ENCODE results near the gene GRK5.
A peak's percentile ranks its signal among the peaks of the same experiment; 100 is the strongest.

Gene GRK5

DNA sequence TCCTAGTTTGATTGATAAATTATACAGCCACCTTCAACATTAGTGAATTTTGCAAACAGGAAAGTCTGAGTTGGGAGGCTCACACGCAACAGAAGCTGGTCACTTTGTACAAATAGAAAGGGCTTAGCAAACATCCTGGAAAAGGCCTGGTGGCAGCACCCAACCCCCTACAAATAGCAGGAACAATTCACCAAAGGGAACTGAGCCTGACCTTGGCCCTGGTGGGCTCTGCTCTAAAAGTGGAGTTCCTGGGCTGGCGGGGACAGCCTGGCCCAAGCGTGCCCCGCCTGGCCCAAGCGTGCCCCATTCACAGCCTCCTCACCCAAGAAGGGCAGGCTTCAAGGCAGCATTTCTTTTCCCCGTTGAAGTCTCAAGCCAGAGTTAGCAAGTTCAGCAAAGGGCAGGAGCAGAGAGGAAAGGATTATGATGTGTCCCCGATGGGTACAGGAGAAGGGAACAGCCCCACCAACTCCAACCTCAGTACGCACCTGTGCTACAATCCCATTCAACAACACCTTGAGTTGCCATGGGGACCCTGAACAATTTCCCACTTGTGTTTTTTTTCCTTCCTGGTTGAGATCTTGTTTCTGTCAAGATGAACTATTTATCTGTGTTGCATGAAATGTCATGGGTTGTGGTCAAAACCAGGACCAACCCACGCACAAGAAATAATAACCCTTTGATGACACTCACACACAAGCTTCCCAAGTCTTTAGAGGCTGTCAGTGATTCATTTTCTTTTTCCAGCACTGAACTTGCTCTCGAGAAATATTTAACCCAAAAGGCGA, 291.7 kb downstream of the GRK5 start:
- DNase-seq (ENCODE audit: low read depth in 1 of 2, low spot score in 1 of 2): peak in 1 of 2 donors; percentile 43

DNA sequence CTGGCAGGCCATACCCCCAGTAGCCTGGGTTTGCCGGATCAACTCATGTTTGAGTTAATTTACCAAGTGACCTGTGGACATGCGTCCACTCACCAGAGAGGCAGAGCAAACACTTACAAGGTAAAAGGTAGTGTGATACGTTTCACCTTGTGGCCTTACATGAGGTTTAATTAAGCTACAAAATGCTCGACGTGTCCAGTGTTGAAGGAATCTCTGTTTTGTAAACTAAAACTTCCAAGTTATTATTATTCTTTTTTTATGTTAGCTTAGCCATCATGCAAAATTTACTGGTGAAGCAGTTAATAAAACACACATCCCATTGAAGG, 292.3 kb downstream of the GRK5 start:
- no peak for DNase-seq (ENCODE audit: low read depth in 1 of 2, low spot score in 1 of 2)

DNA sequence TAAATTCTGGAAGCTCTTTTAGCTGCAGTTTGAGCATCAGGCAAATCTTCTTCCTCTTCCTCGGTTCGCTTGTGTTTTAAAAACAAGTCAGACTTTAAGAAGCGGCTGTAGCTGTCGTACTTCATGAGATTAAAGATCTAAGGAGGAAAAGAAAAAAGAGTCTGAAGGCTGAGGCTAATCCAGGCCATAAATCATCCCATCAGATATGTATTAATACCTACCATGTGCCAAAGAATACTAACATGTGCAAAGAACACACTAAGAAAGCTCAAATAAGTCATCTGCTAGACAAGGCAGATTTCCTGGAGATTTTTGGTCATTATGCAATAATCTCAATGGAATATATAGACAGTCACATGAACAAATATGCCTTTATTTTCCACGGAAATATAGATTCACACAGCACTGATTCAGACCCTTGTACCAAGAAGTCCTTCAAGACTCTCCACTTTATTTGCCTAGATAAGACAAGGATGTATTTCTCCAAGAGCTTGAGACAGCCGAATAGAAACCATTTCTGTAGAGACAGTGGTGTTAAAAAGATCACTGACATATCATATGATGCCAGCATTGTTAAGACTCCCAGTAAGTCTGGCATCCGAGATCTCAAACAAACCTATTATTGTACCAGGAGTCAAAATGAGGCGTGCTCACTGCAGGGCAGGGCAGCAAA, 292.9 kb downstream of the GRK5 start:
- no peak for DNase-seq (ENCODE audit: low read depth in 1 of 2, low spot score in 1 of 2)

GRCh38 chr10:119500821-119501220, 293.4 kb downstream of the GRK5 start:
- DNase-seq (ENCODE audit: low read depth in 1 of 2, low spot score in 1 of 2): no peak

- no peak for DNase-seq (ENCODE audit: low read depth in 1 of 2, low spot score in 1 of 2)
These were observed 294.3 kb downstream of the GRK5 start for GRCh38 chr10:119501690-119502089.

DNA sequence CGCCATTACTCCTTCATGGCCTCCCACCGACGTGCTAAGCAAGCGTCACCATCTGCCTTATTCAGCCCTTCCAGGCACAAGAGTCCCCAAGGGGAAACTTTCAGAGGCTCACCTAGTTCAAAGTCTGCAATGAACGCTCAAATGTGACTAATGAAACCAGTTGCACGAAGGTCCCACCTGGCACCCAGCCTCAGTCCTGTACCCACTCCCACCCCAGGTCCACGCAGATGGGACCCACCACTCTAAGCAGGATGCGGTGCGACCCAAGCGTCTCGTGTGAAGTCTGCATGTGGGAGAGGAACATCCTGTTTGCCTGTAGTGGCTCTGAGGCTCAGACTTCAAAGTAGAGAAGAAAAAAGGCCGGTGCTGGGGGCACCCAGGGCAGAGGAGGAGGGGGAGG, 294.8 kb downstream of the GRK5 start:
- DNase-seq (ENCODE audit: low read depth in 1 of 2, low spot score in 1 of 2): peak; percentile 44 to 79

- DNase-seq (ENCODE audit: low read depth in 1 of 2, low spot score in 1 of 2): no peak
These were observed 295.3 kb downstream of the GRK5 start for GRCh38 chr10:119502618-119503155.

GRCh38 chr10:119503821-119504220, 296.4 kb downstream of the GRK5 start:
- DNase-seq (ENCODE audit: low read depth in 1 of 2, low spot score in 1 of 2): no peak

DNA sequence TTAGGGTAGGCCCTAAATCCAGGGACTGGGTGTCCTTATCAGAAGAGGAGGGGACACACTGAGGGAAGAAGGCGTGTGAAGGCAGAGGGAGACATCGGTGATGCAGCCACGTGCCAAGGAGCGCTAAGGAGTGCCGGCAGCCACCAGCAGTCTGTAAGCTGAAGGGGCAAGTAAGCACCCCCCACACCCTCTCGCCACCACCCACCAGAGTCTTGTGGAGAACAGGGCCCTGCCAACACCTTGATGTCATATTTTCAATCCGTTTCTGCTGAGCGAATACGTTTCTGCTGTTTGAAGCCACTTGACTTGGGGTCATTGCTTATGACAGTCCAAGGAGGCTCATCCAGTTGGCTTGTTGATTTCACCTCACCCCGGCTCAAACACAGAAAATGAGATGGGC, 297.3 kb downstream of the GRK5 start:
- no peak for DNase-seq (ENCODE audit: low read depth in 1 of 2, low spot score in 1 of 2)

DNA sequence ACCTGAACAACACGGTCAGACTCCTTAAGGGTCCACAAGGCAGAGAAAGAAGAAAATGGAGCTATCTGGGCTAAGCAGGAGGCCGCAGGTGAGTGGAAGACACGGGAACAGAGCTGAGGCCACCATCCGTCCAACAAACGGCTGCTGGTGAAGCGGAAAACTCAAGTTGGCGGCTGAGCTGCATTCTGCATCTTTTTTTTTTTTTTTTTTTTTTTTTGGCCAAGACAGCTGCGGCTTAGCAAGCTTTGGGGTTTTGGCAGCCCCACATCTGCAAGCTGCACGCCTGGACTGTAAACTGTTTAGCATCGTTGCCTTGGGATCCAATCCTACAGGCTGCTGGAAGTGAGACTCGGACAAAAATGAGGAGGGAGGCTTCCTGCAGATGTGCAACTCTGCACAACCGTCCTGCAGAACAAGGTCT, 297.8 kb downstream of the GRK5 start:
- no peak for DNase-seq (ENCODE audit: low read depth in 1 of 2, low spot score in 1 of 2)

Measured in activated CD4-positive, alpha-beta T cell treated with anti-CD3 and anti-CD28 coated beads, Interleukin-2, amount 50 U/mL, for 24 hours (primary cell).